GM19438 (cell line): ENCODE results near the gene RNF126.
A peak's percentile ranks its signal among the peaks of the same experiment; 100 is the strongest.

Experiments
- ATAC-seq: cut with Tn5 transposase; IDR thresholded peaks from one replicate; pipeline ENCODE4 v1.9.1; 2021; ENCODE audit warnings: low read depth; ENCODE audit not compliant: unreplicated experiment

The RNF126 gene

GRCh38 chr19:664913-665443, 2.0 kb upstream of the RNF126 start:
- no peak for ATAC-seq

GRCh38 chr19:663682-664117, 686 bp upstream of the RNF126 start:
- no peak for ATAC-seq

DNA sequence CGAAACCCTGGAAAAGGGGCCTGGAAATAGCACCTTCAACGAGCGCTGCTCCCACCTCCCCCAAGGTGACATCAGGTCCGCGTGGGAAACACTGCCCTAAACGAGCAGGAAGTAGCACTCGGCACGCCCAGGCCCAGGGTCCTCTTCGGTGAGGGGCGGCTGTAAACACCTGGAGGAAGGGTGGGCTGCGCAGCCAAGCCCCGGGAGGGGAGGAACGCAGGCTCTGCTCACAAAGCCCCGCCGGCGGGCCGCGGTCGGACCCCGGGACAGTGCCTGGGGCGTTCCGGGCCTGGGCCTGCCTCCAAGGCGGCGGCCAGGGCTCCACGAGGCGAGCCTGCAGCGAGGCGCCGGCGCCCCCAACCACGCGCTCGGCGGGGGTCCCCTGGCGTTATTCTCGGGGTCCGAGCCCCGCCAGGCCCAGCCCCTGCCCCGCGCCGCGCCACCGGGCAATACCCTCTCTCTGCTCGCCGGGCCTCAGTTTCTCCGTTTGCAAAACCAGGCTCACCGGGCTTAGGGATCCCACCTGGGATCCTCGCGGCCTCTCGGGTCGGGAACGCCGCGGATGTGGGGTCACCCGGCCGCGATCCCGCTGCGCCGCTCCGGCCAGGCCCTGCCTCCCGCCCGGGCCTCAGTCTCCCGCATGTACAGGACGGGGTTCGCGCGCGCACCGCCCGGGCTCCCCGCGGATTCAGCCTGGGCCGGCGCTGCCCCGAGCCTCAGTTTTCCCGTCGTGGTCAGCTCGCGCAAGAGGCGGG, 630 bp downstream of the RNF126 start:
- peak; percentile 4 for ATAC-seq

DNA sequence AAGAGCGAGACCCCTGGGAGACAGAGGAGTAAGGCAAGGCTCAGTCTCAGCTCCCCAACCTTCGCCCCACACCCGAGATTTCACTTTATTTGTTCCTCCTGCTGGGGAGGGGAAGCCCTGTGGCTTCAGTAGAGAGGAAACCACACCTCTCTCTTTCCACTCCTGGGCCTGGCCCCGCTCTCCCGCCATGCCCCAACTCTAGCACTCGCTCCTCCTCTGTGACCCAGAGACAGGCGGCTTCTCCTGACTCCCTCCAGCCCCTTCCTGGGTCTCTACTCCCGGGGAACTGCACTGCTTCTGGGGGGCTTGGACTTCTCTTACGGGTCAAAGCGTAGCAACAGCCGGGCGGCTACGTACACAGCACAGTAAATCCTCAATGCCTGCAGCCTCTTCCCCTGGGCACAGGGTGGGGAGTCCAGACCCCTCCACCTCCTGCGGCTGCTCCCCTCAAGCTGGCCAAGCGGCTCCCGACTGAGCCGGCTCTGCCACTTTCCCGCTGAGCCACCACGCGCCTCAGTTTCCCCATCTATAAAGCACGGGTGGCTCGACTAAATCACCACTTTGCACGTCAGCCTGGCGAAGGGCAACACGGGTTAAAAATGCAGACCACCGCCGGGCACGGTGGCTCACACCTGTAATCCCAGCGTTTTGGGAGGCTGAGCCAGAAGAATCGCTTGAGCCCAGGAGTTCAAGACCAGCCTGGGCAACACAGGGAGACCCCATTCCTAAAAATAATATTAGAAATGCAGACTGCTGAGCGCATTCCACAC, 1.4 kb downstream of the RNF126 start:
- ATAC-seq: no peak

DNA sequence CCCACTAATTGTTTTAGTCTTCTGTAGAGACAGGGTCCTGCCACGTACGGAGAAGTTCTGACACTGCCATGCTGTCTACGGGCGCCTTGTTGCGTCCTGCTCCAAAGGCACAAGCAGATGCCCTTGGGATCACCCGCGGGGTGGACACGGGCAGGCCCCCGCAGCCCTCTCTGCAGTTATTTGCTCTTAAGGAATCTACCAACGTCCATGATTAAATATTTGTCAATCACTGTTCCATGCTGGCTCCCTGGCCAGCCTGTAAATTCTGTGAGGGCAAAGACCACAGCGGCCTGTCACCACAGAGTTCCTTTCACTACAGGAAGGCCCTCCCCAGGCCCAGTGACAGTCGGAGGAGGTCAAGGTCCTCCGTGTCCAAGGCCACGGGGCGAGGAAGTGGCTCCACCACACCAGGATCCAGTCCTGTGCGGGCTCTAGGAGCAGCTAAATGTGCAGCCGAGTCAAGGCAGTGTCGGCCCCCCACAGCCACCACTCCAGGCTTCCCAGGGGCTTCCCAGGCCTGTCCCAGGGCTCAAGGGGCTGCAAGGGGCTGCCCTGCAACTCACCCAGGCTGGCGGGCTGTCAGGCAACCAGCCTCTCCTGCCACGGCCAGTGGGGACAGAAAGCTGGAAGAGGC, 2.1 kb downstream of the RNF126 start:
- ATAC-seq: no peak

DNA sequence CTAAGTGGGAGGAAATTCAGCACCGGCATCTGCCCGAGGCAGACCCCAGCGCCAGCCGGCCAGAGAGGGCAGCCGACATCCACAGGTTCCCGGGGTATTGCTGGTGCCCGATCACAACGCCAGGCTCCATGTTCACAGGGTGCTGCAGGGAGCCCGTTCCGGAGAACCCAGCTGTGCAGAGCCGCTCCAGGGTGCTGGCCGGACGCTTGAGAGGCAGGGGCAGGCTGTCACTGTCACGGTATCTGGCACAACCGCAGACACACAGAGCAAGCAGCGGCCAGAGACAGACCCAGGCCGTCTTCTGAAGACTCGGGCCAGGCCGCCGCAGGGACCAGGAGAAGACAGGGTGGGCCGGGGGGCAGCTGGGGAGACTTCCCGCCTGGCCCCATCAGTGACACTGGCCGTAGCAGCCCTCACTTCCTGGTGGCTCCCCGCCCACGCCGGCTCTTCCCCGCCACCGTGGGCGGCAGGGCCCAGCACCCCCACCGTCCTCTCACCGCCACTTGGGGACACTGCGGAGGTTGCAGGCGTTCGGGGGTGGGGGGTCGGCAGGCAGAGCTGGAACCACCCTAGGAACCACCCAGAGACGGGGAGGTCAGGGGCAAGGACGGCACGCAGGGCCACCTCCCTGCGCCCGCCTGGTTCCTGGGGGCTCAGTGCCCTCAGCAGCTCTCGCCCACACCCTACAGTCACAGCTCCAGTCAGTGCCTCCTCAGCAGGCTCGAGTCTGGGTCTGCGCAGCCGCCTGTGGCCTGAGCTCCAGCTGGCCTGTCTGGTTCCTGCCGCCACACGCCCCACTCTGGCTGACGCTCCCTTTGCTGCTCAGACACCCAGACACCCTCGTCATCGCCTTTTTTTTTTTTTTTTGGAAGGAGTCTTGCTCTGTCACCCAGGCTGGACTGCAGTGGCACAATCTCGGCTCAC, 3.8 kb downstream of the RNF126 start:
- no peak for ATAC-seq

DNA sequence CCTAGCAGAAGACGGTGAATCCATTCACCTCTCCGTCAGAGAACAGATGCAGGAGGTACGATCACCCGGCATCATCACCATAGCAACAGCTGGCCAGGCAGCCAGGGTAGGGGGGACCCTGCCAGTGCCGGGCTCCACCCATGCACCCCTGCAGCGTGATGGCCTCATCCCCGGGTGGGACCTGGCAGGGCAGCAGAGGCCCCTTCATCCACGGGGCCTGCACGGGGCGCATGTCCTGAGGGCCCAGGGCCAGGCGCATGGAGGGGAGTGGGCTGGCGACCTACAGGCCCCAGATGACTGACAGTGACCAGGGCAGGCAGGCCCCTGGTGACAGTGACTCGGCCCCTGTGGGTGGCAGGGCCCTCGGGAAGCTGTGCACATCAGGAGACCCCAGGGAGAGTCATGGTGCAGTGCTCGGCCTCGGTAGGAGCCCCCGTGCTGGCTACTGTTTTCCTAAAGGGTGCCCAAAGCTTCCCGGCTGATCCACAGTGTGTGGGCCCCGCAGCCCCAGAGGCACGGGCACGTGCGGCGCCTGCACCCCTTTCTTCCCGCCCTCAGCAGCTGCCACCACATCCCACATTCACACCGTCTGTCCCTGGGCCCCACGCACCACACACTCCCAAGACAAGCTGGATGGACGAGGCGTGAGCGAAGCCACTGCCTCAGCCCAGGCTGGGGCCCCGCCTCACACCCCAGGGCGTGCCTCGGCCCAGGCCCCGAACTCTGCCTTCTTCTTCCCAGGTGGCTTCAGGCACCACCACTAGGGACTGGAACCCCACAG, 4.8 kb downstream of the RNF126 start:
- ATAC-seq: no peak

- ATAC-seq: no peak
Measured at GRCh38 chr19:657611-658010, 5.4 kb downstream of the RNF126 start.

GRCh38 chr19:656751-657559, 6.1 kb downstream of the RNF126 start:
- no peak for ATAC-seq

DNA sequence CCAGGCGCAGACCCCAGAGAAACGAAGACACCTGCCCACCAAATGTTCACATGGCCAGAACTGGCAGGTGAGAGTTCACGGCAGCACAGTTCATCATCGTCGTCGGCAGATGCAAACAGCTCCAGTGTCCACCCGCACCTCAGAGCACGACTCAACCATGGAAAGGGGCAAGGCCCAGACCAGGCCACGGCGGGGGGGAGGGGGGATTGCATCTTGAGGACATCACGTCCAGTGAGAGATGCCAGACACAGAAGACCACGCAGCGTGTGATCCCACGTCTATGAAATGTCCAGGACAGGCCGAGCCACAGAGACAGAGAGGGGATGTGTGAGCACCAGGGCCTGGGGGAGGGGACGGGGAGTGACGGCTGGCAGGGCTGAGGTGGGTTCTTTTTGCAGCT, 7.3 kb downstream of the RNF126 start:
- no peak for ATAC-seq

GRCh38 chr19:653425-653824, 9.6 kb downstream of the RNF126 start:
- no peak for ATAC-seq

- no peak for ATAC-seq
Measured at GRCh38 chr19:652467-653389, 10.3 kb downstream of the RNF126 start.

DNA sequence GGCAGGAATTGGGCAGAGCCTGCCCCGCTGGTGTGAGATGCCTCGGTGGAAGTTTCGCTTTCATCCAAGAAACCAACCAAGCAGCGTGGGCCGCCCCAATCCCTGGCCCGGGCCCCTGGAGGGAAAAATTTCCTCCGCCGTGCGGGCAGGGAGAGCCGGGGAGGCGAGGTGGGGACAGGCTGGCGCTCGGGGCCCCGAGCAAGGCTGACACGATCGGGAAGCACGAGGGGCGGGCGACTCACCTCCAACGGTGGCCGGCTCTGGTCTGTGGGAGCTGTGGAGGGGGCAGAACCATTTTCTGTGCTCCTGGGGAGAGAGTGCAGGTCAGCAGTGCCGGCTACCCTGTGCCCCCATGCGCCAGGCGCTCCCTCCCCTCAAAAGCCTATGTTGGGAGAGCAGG, 11.0 kb downstream of the RNF126 start:
- ATAC-seq: no peak

GRCh38 chr19:651114-651818, 11.7 kb downstream of the RNF126 start:
- ATAC-seq: no peak

- ATAC-seq: no peak
Measured at GRCh38 chr19:650121-650520, 12.9 kb downstream of the RNF126 start.

DNA sequence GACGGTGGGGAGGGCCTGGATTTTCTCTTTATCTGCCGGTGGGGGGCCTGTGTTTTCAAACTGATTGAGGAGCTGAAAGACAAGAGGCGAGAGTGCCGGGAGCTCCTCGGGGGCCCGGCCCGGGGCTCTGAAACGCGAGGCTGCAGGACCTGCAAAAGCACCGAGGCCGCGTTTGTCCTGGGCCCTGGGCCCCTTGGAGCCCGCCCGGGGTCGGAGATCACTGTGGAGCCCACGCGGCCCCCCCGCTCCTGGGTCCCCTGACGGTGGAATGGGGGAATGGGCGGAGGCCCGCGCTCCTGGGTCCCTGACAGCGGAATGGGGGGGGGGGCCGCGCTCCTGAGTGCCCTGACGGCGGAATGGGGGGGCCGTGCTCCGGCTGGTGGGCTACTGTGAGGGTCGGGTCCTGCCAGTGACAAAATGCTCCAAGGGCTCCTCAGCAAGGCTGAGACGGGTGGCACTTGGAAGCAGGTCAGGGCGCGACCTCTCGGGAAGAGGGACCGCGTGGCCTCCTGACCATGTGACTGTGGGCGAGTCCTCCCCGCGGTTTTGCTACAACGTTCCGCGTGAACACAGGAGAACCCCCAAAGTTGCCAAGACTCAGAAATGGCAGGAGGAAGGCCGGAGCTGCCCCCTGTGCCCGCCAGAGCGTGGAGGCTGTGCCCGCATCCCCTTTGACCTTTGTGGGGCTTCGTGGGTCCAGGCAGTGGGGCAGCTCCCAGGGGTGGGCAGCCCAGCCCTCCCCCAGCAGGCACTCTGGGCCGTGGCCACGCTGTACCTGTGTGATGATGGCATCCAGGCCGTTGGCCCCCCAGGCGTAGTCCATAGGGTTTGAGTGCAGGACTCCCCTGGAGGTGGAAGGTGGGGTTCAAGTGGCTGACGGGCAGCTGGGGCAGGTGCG, 13.9 kb downstream of the RNF126 start:
- no peak for ATAC-seq
